ENCODE measurements around the gene UBAP1. TPM values are rescaled to one million over a fixed set of nuclear protein-coding genes. Genes with fewer than 3 reads are reported as not detected.
"Not testable (repeated sequence)": the region's sequence is repeated elsewhere in the genome, so short reads cannot be mapped to it uniquely, and the experiment has no call there.

UBAP1 gene
- total and polyA plus RNA-seq, 2 experiments from 2014 or later, result 17.4 to 20.7 TPM

DNA sequence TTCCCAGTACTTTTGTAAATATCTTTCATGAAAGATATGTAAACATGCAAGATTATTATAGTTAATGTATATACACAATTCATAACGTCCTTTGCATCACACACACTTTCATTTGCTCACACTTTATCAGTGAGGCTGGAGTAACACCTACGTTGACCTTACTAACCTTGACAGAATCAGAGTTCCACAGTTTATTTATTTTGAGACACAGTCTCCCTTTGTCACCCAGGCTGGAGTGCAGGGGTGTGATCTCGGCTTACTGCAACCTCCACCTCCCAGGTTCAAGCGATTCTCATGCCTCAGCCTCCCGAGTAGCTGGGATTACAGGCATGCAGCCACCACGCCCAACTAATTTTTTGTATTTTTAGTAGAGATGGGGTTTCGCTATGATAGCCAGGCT lies 122.2 kb downstream of the UBAP1 start:
- not testable (repeated sequence) for H3K9me3 Mint-ChIP-seq; H3K27ac Mint-ChIP-seq; H3K36me3 ChIP-seq (ENCODE audit: insufficient read depth); H3K4me3 Mint-ChIP-seq; H3K27me3 ChIP-seq (ENCODE audit: insufficient read depth); H2AFZ ChIP-seq; H3F3A ChIP-seq (replicated peaks; ENCODE audit: low read depth); DNase-seq (ENCODE audit: low spot score); H3K27me3 Mint-ChIP-seq (ENCODE audit: insufficient read depth, low read depth, poor library complexity); H3K36me3 Mint-ChIP-seq (ENCODE audit: low read depth); H3K4me1 Mint-ChIP-seq; H3K4me2 ChIP-seq; H3K4me1 ChIP-seq (ENCODE audit: insufficient read depth); H3K79me2 ChIP-seq (replicated peaks; ENCODE audit: insufficient read depth); H3K27ac ChIP-seq (ENCODE audit: low read depth); H3K4me3 ChIP-seq; ATAC-seq; H3K9me2 ChIP-seq (ENCODE audit: insufficient read depth); H4K20me1 ChIP-seq (replicated peaks; ENCODE audit: insufficient read depth)

Small RNAs within 50 kb of the gene (small RNA-seq; reads per million reads assigned to genes)
- gene AL353662.3 (ENCODE audit: low replicate concordance), result not detected
- not detected for gene RNA5SP282 (ENCODE audit: low replicate concordance)
- 0.70 reads per million, percentile 48 among the genes with 10 or more reads in this experiment for gene RNU2-50P (ENCODE audit: low replicate concordance)

Other genes with a start within 250 kb of the UBAP1 start
- 51.7 and 56.4 TPM in 2 replicates for gene UBAP2, start 130.2 kb upstream of the UBAP1 start, total RNA-seq (2014; rRNA removed; shearing (Covaris generic))
- gene UBAP2, start 130.2 kb upstream of the UBAP1 start, polyA plus RNA-seq (2016; fragmentation: Nextera tagmentation; extraction: Ambion mirVana), result 47.4 and 57.7 TPM in 2 replicates
- gene DCAF12, start 52.3 kb upstream of the UBAP1 start, total RNA-seq (2014; rRNA removed; shearing (Covaris generic)), result 20.7 and 27.5 TPM in 2 replicates
- 8.9 and 9.5 TPM in 2 replicates for gene DCAF12, start 52.3 kb upstream of the UBAP1 start, polyA plus RNA-seq (2016; fragmentation: Nextera tagmentation; extraction: Ambion mirVana)
- 4.4 and 4.7 TPM in 2 replicates for gene KIF24, start 150.2 kb downstream of the UBAP1 start, total RNA-seq (2014; rRNA removed; shearing (Covaris generic))
- 1.0 and 1.3 TPM in 2 replicates for gene KIF24, start 150.2 kb downstream of the UBAP1 start, polyA plus RNA-seq (2016; fragmentation: Nextera tagmentation; extraction: Ambion mirVana)
- gene NUDT2, start 150.5 kb downstream of the UBAP1 start, total RNA-seq (2014; rRNA removed; shearing (Covaris generic)), result 9.5 and 12.1 TPM in 2 replicates
- gene NUDT2, start 150.5 kb downstream of the UBAP1 start, polyA plus RNA-seq (2016; fragmentation: Nextera tagmentation; extraction: Ambion mirVana), result 16.4 and 16.9 TPM in 2 replicates
- gene MYORG, start 197.9 kb downstream of the UBAP1 start, total RNA-seq (2014; rRNA removed; shearing (Covaris generic)), result 4.9 and 7.3 TPM in 2 replicates
- 1.3 and 1.5 TPM in 2 replicates for gene MYORG, start 197.9 kb downstream of the UBAP1 start, polyA plus RNA-seq (2016; fragmentation: Nextera tagmentation; extraction: Ambion mirVana)